Measurements from ENCODE around the gene RPL10L.

The RPL10L gene

DNA sequence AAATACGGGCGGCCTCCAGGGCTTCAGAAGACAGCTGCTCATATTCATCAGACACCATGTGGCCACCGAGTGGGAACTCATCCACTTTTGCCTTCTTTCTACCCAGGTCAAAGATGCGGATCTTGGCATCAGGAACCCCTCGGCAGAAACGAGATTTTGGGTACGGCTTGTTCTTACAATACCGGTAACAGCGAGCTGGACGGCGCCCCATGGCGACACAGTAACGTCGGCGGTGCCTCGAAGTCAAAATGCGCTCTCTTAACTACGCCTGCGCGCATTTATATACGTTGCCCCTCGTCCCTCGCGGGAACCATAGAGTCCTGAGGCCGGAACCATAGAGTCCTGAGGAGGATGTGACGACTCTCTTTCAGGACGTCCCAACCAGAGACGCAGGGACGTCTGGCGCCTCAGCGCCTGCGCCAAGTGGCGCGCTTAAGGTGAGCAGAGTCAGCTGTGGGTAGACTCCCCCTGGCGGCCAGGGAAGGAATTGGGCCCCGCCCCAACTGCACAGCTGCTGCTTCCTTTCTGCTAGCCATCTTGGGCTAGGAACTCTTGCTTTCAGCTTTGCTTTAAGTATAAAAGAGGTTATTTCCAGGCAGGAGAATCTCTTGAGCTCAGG is at the start of gene RPL10L:
Gene RPL10L (minus strand): TSS at position 256 of the 619 bp plus-strand sequence. CDS start 45 bp downstream, at position 211.
- no peak for DNase-seq (ENCODE audit: low spot score)
- TF ChIP-seq, protein P1, sequence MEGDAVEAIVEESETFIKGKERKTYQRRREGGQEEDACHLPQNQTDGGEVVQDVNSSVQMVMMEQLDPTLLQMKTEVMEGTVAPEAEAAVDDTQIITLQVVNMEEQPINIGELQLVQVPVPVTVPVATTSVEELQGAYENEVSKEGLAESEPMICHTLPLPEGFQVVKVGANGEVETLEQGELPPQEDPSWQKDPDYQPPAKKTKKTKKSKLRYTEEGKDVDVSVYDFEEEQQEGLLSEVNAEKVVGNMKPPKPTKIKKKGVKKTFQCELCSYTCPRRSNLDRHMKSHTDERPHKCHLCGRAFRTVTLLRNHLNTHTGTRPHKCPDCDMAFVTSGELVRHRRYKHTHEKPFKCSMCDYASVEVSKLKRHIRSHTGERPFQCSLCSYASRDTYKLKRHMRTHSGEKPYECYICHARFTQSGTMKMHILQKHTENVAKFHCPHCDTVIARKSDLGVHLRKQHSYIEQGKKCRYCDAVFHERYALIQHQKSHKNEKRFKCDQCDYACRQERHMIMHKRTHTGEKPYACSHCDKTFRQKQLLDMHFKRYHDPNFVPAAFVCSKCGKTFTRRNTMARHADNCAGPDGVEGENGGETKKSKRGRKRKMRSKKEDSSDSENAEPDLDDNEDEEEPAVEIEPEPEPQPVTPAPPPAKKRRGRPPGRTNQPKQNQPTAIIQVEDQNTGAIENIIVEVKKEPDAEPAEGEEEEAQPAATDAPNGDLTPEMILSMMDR (IDR thresholded peaks at IDR 0.05; ENCODE audit: poor library complexity, severe bottlenecking), result peak; percentile 37

DNA sequence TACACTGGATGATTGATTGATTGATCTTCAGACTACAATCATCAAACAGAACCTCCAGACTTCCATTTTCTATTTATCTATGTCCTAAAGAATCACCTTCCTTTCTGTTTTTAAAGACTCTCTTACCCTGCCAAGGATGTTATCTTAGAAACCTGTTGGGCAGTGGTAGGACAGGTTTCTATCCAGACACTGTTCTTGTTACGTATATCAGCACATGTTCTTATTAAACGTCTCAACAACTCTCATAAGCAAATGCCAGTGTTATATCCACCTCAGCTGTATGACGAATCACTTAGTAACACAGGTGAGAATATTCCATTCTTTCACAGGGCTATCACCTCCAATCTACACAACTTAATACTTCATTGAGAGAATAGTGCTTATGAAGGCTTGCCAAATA is 40.2 kb upstream of the RPL10L start:
- ATAC-seq (ENCODE audit: low read depth) (no peak), DNase-seq (ENCODE audit: low spot score) (no peak)
- Histone ChIP-seq H3K36me3 (ENCODE audit: low read depth) (no peaks in the 10 kb centered on the region), H3K27ac (ENCODE audit: poor library complexity, severe bottlenecking) (no peak overlapping the region), H3K4me1 (ENCODE audit: insufficient read depth, poor library complexity, severe bottlenecking) (no peaks in the 10 kb centered on the region), H3K4me3 (ENCODE audit: severe bottlenecking) (no peak overlapping the region), H3K27me3 (ENCODE audit: insufficient read depth, poor library complexity, severe bottlenecking) (no peaks in the 10 kb centered on the region), H3K9me3 (ENCODE audit: severe bottlenecking) (no peaks in the 10 kb centered on the region)
- TF ChIP-seq, protein P1 (IDR thresholded peaks at IDR 0.05; ENCODE audit: poor library complexity, severe bottlenecking), result no peak

More for the DNA sequence above, at the start of gene RPL10L:
- Histone ChIP-seq H3K4me3 (ENCODE audit: severe bottlenecking) (no peak within 1 kb of the TSS), H3K27ac (ENCODE audit: poor library complexity, severe bottlenecking) (no peak within 1 kb of the TSS), H3K9me3 (ENCODE audit: severe bottlenecking) (peaks cover 3% of the 10 kb centered on the region), H3K36me3 (ENCODE audit: low read depth) (no peaks in the 10 kb centered on the region), H3K4me1 (ENCODE audit: insufficient read depth, poor library complexity, severe bottlenecking) (no peaks in the 10 kb centered on the region), H3K27me3 (ENCODE audit: insufficient read depth, poor library complexity, severe bottlenecking) (no peaks in the 10 kb centered on the region)
- no peak for ATAC-seq (ENCODE audit: low read depth)

DNA sequence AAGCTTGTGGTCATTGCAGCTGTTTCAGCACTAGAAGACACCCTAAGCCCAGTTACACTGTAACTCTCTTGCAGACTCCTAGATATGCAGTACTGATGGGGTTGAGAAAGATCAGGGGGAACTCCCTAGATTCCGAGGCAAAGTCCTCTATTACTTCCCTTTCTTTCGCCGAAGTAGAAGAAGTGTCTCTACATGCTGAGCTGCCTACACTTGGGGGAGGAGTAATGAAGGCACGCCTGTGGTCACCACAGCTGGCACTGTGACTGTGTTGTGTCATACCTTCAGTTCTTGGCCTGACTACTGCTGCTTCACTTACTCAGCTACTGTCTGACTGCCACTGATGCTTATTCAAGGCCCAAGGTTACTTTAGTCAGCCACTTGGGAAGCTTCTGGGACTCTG is 35.1 kb upstream of the RPL10L start:
- Histone ChIP-seq H3K36me3 (ENCODE audit: low read depth) (no peaks in the 10 kb centered on the region), H3K4me3 (ENCODE audit: severe bottlenecking) (no peak overlapping the region), H3K4me1 (ENCODE audit: insufficient read depth, poor library complexity, severe bottlenecking) (no peaks in the 10 kb centered on the region), H3K9me3 (ENCODE audit: severe bottlenecking) (no peaks in the 10 kb centered on the region), H3K27ac (ENCODE audit: poor library complexity, severe bottlenecking) (no peak overlapping the region), H3K27me3 (ENCODE audit: insufficient read depth, poor library complexity, severe bottlenecking) (no peaks in the 10 kb centered on the region)
- TF ChIP-seq, protein P1 (IDR thresholded peaks at IDR 0.05; ENCODE audit: poor library complexity, severe bottlenecking), result no peak
- DNase-seq (ENCODE audit: low spot score) (no peak), ATAC-seq (ENCODE audit: low read depth) (no peak)

DNA sequence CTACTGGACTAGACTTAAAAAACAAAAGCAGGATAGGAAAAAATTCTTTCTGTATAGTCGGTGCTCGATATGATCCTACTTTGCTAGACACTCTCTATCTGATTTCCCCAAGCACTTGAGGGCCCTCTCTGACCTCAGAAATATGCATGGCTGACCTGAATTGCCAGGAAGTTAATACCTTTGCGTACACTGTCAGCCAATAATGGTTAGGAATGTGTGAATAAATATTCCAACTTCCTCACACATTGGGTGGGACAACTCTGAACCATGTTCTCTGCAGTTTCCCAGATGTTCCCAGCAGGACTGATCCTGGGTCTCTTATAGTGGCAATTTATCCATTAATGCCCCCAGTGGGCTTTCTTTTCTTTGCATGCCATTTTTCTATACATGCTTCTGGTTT is 20.5 kb upstream of the RPL10L start:
- Histone ChIP-seq H3K36me3 (ENCODE audit: low read depth) (no peaks in the 10 kb centered on the region), H3K4me1 (ENCODE audit: insufficient read depth, poor library complexity, severe bottlenecking) (no peaks in the 10 kb centered on the region), H3K9me3 (ENCODE audit: severe bottlenecking) (no peaks in the 10 kb centered on the region), H3K27ac (ENCODE audit: poor library complexity, severe bottlenecking) (no peak overlapping the region), H3K4me3 (ENCODE audit: severe bottlenecking) (no peak overlapping the region), H3K27me3 (ENCODE audit: insufficient read depth, poor library complexity, severe bottlenecking) (peaks cover 14% of the 10 kb centered on the region)
- TF ChIP-seq, protein P1 (IDR thresholded peaks at IDR 0.05; ENCODE audit: poor library complexity, severe bottlenecking), result no peak
- DNase-seq (ENCODE audit: low spot score), result no peak
- no peak for ATAC-seq (ENCODE audit: low read depth)

DNA sequence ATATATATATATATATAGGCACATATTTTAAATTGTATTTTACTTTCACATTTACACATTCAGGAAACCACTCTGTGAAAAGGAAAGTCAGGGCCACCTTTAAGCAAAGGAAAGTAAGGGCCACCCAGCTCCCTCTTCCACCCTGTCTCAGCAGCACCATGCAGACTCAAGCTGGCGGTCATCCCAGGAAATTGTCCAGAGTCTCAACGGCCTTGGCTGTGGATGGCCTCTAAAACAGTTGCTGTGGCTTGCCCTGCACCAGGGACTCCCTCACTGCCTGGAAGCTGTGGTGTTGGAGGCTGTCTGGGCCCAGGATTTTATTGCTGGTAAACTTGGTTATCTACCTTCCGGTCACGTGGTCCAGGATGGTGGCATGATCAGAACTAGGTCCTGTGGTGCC is 11.8 kb upstream of the RPL10L start:
- DNase-seq (ENCODE audit: low spot score), result no peak
- H3K36me3 ChIP-seq (ENCODE audit: low read depth), result no peaks in the 10 kb centered on the region
- ATAC-seq (ENCODE audit: low read depth), result no peak
- TF ChIP-seq, protein P1 (IDR thresholded peaks at IDR 0.05; ENCODE audit: poor library complexity, severe bottlenecking), result no peak
- H3K27me3 ChIP-seq (ENCODE audit: insufficient read depth, poor library complexity, severe bottlenecking), result peaks cover 3% of the 10 kb centered on the region
- no peaks in the 10 kb centered on the region for H3K9me3 ChIP-seq (ENCODE audit: severe bottlenecking)
- no peak overlapping the region for H3K4me3 ChIP-seq (ENCODE audit: severe bottlenecking)
- H3K27ac ChIP-seq (ENCODE audit: poor library complexity, severe bottlenecking), result no peak overlapping the region
- H3K4me1 ChIP-seq (ENCODE audit: insufficient read depth, poor library complexity, severe bottlenecking), result no peaks in the 10 kb centered on the region
